Bronchial epithelial cell (primary cell): ENCODE results near the gene CAMK4. TPM values are rescaled to one million over a fixed set of nuclear protein-coding genes. Genes with fewer than 3 reads are reported as not detected.

Source experiments
- DNase-seq: peaks from one replicate; pipeline ENCODE4 v3.0.0-alpha.2; 2010; ENCODE audit warnings: low read depth
- FAIRE-seq: peaks from 2 replicates; lab custom pipeline; 2011; peaks lifted over from hg19 to GRCh38; lab: Jason Lieb, UNC
- H3K27me3 ChIP-seq: 2 replicates; pipeline ENCODE4 v1.5.1; 2011; ENCODE audit warnings: low read length; ENCODE audit not compliant: control insufficient read depth, insufficient read depth
- H3K36me3 ChIP-seq: 2 replicates; pipeline ENCODE4 v1.5.1; 2011; ENCODE audit warnings: low read length; ENCODE audit not compliant: control insufficient read depth, insufficient read depth
- H3K4me3 ChIP-seq: 2 replicates; pipeline ENCODE4 v1.5.1; 2011; ENCODE audit warnings: mild to moderate bottlenecking, low read depth, low read length, control low read depth
- total RNA-seq: library from RNA; depleted of rRNA; stranded (reverse); fragments of >200 nt; gene quantifications from 2 replicates; pipeline ENCODE4 v1.2.1, GENCODE V29; 2014
- TF ChIP-seq, protein P1 (sequence below): IDR thresholded peaks from 2 replicates; pipeline ENCODE4 v1.5.1; 2011; ENCODE audit warnings: mild to moderate bottlenecking, moderate library complexity, low read length, control low read depth, inconsistent platforms; ENCODE audit not compliant: insufficient read depth, severe bottlenecking

Gene CAMK4
- total RNA-seq, 1 donor from 2014 or later = 0.26 TPM

GRCh38 chr5:111215971-111216370, 8.2 kb upstream of the CAMK4 start:
- TF ChIP-seq, protein P1, sequence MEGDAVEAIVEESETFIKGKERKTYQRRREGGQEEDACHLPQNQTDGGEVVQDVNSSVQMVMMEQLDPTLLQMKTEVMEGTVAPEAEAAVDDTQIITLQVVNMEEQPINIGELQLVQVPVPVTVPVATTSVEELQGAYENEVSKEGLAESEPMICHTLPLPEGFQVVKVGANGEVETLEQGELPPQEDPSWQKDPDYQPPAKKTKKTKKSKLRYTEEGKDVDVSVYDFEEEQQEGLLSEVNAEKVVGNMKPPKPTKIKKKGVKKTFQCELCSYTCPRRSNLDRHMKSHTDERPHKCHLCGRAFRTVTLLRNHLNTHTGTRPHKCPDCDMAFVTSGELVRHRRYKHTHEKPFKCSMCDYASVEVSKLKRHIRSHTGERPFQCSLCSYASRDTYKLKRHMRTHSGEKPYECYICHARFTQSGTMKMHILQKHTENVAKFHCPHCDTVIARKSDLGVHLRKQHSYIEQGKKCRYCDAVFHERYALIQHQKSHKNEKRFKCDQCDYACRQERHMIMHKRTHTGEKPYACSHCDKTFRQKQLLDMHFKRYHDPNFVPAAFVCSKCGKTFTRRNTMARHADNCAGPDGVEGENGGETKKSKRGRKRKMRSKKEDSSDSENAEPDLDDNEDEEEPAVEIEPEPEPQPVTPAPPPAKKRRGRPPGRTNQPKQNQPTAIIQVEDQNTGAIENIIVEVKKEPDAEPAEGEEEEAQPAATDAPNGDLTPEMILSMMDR = no peak
- Histone ChIP-seq H3K4me3 (no peak overlapping the region), H3K27me3 (no peaks in the 10 kb centered on the region), H3K36me3 (no peaks in the 10 kb centered on the region)
- no peak for FAIRE-seq
- DNase-seq = no peak

DNA sequence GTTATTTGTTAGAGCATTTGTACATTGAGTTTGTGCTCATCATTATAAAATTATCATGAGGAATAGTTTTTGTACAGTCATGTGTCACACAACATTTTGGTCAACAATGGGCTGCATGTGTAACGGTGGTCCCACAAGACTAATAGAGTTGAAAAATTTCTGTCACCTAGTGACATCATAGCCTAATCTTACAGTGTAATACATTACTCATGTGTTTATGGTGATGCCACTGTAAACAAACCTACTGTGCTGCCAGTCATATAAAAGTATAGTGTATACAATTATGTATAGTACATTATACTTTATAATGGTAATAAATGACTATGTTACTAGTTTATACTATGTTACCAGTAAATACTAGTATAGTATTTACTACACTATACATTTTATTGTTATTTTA, 3.0 kb upstream of the CAMK4 start:
- Histone ChIP-seq H3K4me3 (no peak overlapping the region), H3K27me3 (no peaks in the 10 kb centered on the region), H3K36me3 (no peaks in the 10 kb centered on the region)
- no peak for FAIRE-seq
- TF ChIP-seq, protein P1 = no peak
- DNase-seq = no peak

- Histone ChIP-seq H3K27me3 (no peaks in the 10 kb centered on the region), H3K4me3 (peak overlapping the region; percentile 49), H3K36me3 (no peaks in the 10 kb centered on the region)
- DNase-seq (peak; percentile 60), FAIRE-seq (no peak)
- TF ChIP-seq, protein P1 = no peak
Measured at GRCh38 chr5:111223101-111223786, 940 bp upstream of the CAMK4 start.

DNA sequence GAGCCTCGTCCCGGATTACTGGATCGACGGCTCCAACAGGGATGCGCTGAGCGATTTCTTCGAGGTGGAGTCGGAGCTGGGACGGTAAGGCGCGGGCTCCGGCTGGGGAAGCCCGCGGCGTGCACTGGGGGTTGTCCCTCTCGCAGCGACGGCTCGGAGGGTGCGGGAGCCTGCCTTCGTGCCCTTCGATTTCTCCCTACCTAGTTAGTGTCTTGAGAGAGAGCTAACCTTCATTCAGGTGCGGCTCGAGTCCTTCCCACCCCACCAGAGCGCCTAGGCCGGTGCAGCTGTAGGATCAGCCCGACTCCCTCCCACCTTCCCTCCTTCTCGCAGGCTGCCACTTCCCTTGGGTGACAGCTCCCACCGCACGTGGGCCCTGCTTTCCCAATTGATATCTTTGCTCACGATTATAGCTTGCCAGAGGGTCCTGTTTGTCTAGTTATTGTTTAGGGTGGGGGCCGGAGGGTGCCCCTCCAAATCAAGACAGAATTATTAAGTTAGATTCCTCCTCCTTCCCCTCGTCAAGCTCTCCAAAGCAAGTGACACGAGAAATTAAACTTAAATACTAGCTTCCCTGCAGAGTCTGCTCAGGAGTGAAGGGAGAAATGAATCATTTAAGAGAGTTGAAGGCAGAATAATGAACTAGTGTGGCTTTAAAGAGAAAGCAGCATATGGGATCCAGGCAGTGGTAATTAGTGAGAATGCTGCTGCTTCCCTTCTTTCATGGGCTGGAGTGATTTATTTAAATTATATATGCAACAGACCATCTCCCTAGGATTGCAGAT, 569 bp downstream of the CAMK4 start:
- no peaks in the 10 kb centered on the region for H3K36me3 ChIP-seq
- no peaks in the 10 kb centered on the region for H3K27me3 ChIP-seq
- DNase-seq (no peak), FAIRE-seq (no peak)
- TF ChIP-seq, protein P1 = no peak
- H3K4me3 ChIP-seq = peak overlapping the region; percentile 49

GRCh38 chr5:111225926-111226325, 1.7 kb downstream of the CAMK4 start:
- FAIRE-seq = no peak
- DNase-seq = no peak
- H3K36me3 ChIP-seq = no peaks in the 10 kb centered on the region
- TF ChIP-seq, protein P1 = no peak
- H3K27me3 ChIP-seq = no peaks in the 10 kb centered on the region
- no peak overlapping the region for H3K4me3 ChIP-seq
